HG02884 (cell line): Measurements from ENCODE around the gene C11orf21.
"Not testable (repeated sequence)": the region's sequence is repeated elsewhere in the genome, so short reads cannot be mapped to it uniquely, and the experiment has no call there.

ENCODE experiments used
- ATAC-seq: cut with Tn5 transposase; IDR thresholded peaks from one replicate; pipeline ENCODE4 v1.9.1; 2021; ENCODE audit warnings: mild to moderate bottlenecking, moderate library complexity; ENCODE audit not compliant: unreplicated experiment

The C11orf21 gene

GRCh38 chr11:2297623-2298030 is 4.1 kb downstream of the C11orf21 start:
- ATAC-seq = no peak

GRCh38 chr11:2296913-2297622 is 4.7 kb downstream of the C11orf21 start:
- no peak for ATAC-seq

- no peak for ATAC-seq
These were observed 5.5 kb downstream of the C11orf21 start for GRCh38 chr11:2295971-2296912.

GRCh38 chr11:2294926-2295290 is 6.8 kb downstream of the C11orf21 start:
- ATAC-seq = no peak

- ATAC-seq = no peak
These were observed 7.5 kb downstream of the C11orf21 start for GRCh38 chr11:2293984-2294925.

GRCh38 chr11:2293531-2293971 is 8.2 kb downstream of the C11orf21 start:
- no peak for ATAC-seq

GRCh38 chr11:2290351-2290841 is 11.3 kb downstream of the C11orf21 start:
- no peak for ATAC-seq

- ATAC-seq = no peak
These were observed 11.9 kb downstream of the C11orf21 start for GRCh38 chr11:2289859-2290258.

GRCh38 chr11:2289350-2289749 is 12.4 kb downstream of the C11orf21 start:
- ATAC-seq = no peak

GRCh38 chr11:2287091-2287490 is 14.6 kb downstream of the C11orf21 start:
- no peak for ATAC-seq

GRCh38 chr11:2286350-2286749 is 15.4 kb downstream of the C11orf21 start:
- ATAC-seq = not testable (repeated sequence)

GRCh38 chr11:2280208-2280607 is 21.5 kb downstream of the C11orf21 start:
- no peak for ATAC-seq

- no peak for ATAC-seq
These were observed 23.7 kb downstream of the C11orf21 start for GRCh38 chr11:2277933-2278523.

GRCh38 chr11:2277008-2277346 is 24.7 kb downstream of the C11orf21 start:
- ATAC-seq = no peak

GRCh38 chr11:2276280-2277007 is 25.3 kb downstream of the C11orf21 start:
- no peak for ATAC-seq

- no peak for ATAC-seq
These were observed 26.1 kb downstream of the C11orf21 start for GRCh38 chr11:2275334-2276279.

- ATAC-seq = no peak
These were observed 27.9 kb downstream of the C11orf21 start for GRCh38 chr11:2273771-2274170.

GRCh38 chr11:2273311-2273710 is 28.4 kb downstream of the C11orf21 start:
- ATAC-seq = no peak

GRCh38 chr11:2272946-2273280 is 28.8 kb downstream of the C11orf21 start:
- ATAC-seq = no peak
